BJ (cell line): ENCODE measurements around the gene GPX1. TPM values are rescaled to one million over a fixed set of nuclear protein-coding genes. Genes with fewer than 3 reads are reported as not detected.
"Not testable (repeated sequence)": the region's sequence is repeated elsewhere in the genome, so short reads cannot be mapped to it uniquely, and the experiment has no call there.

Source experiments
- CTCF ChIA-PET: fragments of 350-600 bp; formaldehyde crosslinking; extraction: SDS; loops from one replicate; lab custom pipeline; 2021; ENCODE audit warnings: antibody characterized with exemption, inconsistent platforms; lab: Yijun Ruan, JAX
- POLR2A ChIA-PET: fragments of 300-600 bp; sonication (Branson Sonifier 250); formaldehyde crosslinking; extraction: SDS; loops from one replicate; lab custom pipeline; 2021; ENCODE audit warnings: antibody characterized with exemption; lab: Charles Lee
- DNase-seq: peaks from one replicate; pipeline ENCODE4 v3.0.0-alpha.2; 2011; ENCODE audit warnings: low read depth
- H3K27me3 ChIP-seq: 2 replicates; pipeline ENCODE4 v1.6.0; 2011; ENCODE audit warnings: low read length; ENCODE audit not compliant: control insufficient read depth, insufficient read depth
- H3K36me3 ChIP-seq: 2 replicates; pipeline ENCODE4 v1.5.1; 2011; ENCODE audit warnings: low read length; ENCODE audit not compliant: control insufficient read depth, insufficient read depth
- H3K4me3 ChIP-seq: 2 replicates; pipeline ENCODE4 v1.5.1; 2011; ENCODE audit warnings: low read depth, mild to moderate bottlenecking, control low read depth, low read length
- polyA minus RNA-seq: library from RNA; depleted of rRNA, polyadenylated mRNA; stranded (reverse); fragments of >200 nt; gene quantifications from 2 replicates; pipeline ENCODE4 v1.2.3, GENCODE V29; 2011; rRNA and poly(A)+ RNA removed
- polyA plus RNA-seq: library from polyadenylated mRNA; depleted of rRNA; stranded (reverse); fragments of >200 nt; gene quantifications from 2 replicates; pipeline ENCODE4 v1.2.3, GENCODE V29; 2011; rRNA removed
- TF ChIP-seq, protein P1 (sequence below): IDR thresholded peaks from 2 replicates; pipeline ENCODE4 v1.5.1; 2011; ENCODE audit warnings: low read depth, mild to moderate bottlenecking, control low read depth, inconsistent platforms, low read length, moderate library complexity; ENCODE audit not compliant: insufficient read depth

GPX1 gene
- polyA plus RNA-seq (503 and 751 TPM in 2 replicates), polyA minus RNA-seq (83.4 and 121 TPM in 2 replicates)

GRCh38 chr3:49358217-49358883, at the start of gene GPX1:
GPX1 (minus strand) TSS chr3:49358353; CDS start chr3:49358278, 75 bp downstream.
- Histone ChIP-seq H3K4me3 (peak within 1 kb of the TSS; percentile 56), H3K27me3 (no peaks in the 10 kb centered on the region), H3K36me3 (peaks cover 14% of the 10 kb centered on the region)
- CTCF ChIA-PET: interaction anchor here (2.0 kb wide), 1 partner anchor 18 kb away, joined by 4 read pairs; no protein-coding TSS in a partner anchor
- TF ChIP-seq, protein P1, sequence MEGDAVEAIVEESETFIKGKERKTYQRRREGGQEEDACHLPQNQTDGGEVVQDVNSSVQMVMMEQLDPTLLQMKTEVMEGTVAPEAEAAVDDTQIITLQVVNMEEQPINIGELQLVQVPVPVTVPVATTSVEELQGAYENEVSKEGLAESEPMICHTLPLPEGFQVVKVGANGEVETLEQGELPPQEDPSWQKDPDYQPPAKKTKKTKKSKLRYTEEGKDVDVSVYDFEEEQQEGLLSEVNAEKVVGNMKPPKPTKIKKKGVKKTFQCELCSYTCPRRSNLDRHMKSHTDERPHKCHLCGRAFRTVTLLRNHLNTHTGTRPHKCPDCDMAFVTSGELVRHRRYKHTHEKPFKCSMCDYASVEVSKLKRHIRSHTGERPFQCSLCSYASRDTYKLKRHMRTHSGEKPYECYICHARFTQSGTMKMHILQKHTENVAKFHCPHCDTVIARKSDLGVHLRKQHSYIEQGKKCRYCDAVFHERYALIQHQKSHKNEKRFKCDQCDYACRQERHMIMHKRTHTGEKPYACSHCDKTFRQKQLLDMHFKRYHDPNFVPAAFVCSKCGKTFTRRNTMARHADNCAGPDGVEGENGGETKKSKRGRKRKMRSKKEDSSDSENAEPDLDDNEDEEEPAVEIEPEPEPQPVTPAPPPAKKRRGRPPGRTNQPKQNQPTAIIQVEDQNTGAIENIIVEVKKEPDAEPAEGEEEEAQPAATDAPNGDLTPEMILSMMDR: no peak
- DNase-seq: peak; percentile 77
- POLR2A ChIA-PET: interaction anchor here (0.7 to 1.0 kb wide), 2 partner anchors 71 to 117 kb away, joined by 3 to 4 read pairs; partner anchors contain the start of gene NICN1

DNA sequence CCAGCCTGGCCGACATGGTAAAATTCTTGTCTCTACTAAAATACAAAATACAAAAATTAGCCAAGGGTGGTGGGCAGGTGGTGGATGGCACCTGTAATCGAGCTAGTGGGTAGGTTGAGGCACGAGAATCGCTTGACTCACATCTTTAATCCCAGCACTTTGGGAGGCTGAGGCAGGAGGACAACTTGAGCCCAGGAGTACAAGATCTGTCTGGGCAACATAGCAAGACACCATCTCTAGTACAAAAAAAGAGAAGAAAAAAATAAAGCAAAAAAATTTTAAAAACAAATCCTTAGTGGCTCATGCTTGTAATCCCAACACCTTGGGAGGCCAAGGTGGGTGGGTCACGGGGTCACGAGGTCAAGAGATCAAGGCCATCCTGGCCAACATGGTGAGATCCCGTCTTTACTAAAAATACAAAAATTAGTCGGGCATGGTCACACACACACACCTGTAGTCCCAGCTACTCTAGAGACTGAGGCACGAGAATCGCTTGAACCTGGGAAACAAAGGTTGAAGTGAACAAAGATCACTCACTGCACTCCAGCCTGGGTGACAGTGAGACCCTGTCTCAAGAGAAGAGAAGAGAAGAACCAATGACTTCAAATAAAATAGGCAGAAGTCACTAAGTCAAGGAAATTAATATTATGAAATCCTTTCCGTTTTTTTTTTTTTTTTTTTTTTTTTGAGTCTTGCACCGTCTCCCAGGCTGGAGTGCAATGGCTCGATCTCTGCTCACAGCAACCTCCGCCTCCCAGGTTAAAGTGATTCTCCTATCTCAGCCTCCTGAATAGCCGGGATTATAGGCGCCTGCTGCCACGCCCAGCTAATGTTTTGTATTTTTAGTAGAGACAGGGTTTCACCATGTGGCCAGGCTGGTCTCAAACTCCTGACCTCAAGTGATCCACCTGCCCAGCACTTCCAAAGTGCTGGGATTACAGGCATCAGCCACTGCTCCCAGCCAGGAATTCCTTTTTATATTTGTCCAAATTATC, 48.7 kb upstream of the GPX1 start:
- DNase-seq: no peak
- ChIA-PET CTCF (interaction anchor here (0.6 to 1.5 kb wide), 2 partner anchors 32 to 67 kb away, joined by 3 to 4 read pairs; partner anchors contain the start of gene USP4), POLR2A (no interaction called here)
- Histone ChIP-seq H3K4me3 (no peak overlapping the region), H3K36me3 (no peaks in the 10 kb centered on the region), H3K27me3 (no peaks in the 10 kb centered on the region)
- TF ChIP-seq, protein P1: no peak

- ChIA-PET POLR2A (interaction anchor here (0.7 kb wide), 1 partner anchor 8 kb away, joined by 3 read pairs; no protein-coding TSS in a partner anchor), CTCF (interaction anchor here (1.5 kb wide), 1 partner anchor 65 kb away, joined by 4 read pairs; the partner anchor contains the start of gene USP4)
- not testable (repeated sequence) for H3K4me3 ChIP-seq, H3K36me3 ChIP-seq, DNase-seq, H3K27me3 ChIP-seq
Measured at GRCh38 chr3:49405570-49405969, 47.4 kb upstream of the GPX1 start.

DNA sequence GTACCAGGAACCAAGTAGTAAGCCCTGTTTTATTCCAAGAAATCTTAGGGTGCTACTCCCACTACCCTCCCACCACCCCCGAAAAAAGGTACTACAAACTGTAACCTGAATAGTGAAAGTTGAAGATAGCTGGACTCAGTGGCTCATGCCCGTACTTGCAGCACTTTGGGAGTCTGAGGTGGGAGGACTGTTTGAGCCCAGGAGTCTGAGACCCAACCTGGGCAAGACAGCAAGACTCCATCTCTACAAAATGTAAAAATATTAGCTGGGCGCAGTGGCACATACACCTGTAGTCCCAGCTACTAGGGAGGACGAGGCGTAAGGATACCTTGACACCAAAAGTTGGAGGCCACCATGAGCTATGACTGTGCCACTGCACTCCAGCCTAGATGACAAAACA, 45.7 kb upstream of the GPX1 start:
- TF ChIP-seq, protein P1: no peak
- Histone ChIP-seq H3K36me3 (no peaks in the 10 kb centered on the region), H3K4me3 (no peak overlapping the region), H3K27me3 (no peaks in the 10 kb centered on the region)
- ChIA-PET POLR2A (no interaction called here), CTCF (no interaction called here)
- no peak for DNase-seq

- Histone ChIP-seq H3K27me3 (no peaks in the 10 kb centered on the region), H3K4me3 (no peak overlapping the region), H3K36me3 (peaks cover 2% of the 10 kb centered on the region; the same call in 1 of the 2 replicates)
- CTCF ChIA-PET: no interaction called here
- POLR2A ChIA-PET: no interaction called here
- DNase-seq: no peak
- TF ChIP-seq, protein P1: no peak
Measured at GRCh38 chr3:49401766-49402165, 43.6 kb upstream of the GPX1 start.
